ENCODE results near the gene CREBRF.
A peak's percentile ranks its signal among the peaks of the same experiment; 100 is the strongest.
"Not testable (repeated sequence)": the region's sequence is repeated elsewhere in the genome, so short reads cannot be mapped to it uniquely, and the experiment has no call there.

Gene CREBRF

DNA sequence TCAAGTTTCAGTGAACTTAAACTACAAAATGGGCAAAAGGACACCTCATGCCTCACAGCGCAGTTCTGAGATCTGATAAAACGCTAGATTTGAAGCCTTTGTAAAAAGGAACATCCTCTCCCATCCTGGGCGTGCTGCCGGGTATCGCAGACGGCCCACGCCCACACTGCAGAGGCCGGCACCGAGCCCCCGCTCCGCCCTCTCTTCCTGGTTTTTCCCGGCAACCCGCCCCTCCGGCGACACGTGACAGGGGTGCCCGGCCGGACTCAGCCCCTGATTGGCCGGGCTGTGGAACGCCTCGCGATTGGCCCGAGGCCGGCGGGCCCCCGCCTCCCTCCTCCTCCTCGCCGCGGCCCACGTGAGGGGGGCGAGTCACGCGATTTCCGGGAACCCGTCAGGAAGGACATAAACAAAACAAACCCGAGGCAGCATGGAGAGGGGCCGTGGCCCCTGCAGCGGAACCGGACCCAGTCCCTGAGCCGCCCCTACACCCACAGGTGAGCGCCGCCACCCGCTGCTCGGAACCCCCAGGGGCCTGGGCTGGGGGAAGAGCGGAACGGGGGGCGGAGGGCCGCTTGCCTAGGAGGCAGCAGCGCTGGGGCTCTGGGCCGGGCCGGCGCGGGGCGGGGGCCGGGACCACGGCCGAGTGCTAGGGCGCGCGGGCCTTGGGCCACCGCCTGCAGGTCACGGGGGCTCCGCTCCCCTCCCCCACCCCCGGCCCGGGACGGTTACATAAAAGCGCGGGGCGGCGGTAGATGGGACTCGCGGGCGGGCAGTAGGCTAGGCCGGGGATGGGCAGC, at the start of gene CREBRF:
Gene CREBRF, plus strand, starts transcription at position 370 of the 800 bp plus-strand sequence. CDS start 24,424 bp downstream, outside the sequence.
- peak; percentile 83 for DNase-seq

DNA sequence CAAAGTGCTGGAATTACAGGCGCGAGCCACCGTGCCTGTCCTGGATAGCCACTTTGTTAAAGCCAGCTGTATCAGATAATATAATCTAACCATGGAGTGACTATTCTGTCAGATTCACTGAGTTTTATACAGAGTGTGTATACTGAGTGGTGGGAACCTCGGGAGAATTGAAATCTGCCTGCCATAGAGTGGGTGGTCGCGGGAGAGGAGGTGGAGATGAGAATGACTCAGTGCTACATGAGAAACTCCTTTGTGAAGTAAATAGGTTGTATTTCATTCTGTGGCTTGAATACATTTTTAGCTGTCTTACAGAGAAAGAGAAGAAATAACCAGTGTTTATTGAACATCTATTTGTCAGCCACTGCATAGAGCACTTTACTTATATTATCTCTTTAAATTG, 46.1 kb upstream of the CREBRF start:
- DNase-seq, result no peak

- no peak for DNase-seq
These were observed 45.3 kb upstream of the CREBRF start for GRCh38 chr5:173010547-173011464.

- no peak for DNase-seq
These were observed 44.6 kb upstream of the CREBRF start for GRCh38 chr5:173011566-173011965.

- DNase-seq, result no peak
These were observed 43.3 kb upstream of the CREBRF start for GRCh38 chr5:173012882-173013281.

DNA sequence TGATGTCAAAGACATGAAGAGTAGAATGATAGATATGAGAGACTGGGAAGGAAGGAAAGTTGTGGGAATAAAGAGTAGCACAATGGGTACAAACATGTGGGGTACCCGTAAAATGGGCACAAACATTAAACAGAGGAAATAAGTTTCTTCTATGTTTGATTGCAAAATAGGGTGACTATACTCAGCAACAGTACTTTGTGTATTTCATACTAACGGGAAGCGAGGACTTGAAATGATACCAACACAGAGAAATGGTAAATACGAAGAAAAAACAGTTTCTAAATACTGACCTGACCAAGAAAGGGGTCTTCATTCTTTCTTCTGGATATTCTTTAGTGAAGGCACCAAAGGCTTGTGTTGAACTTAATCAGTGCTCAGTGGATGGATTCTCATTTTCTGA, 41.5 kb upstream of the CREBRF start:
- DNase-seq, result no peak

DNA sequence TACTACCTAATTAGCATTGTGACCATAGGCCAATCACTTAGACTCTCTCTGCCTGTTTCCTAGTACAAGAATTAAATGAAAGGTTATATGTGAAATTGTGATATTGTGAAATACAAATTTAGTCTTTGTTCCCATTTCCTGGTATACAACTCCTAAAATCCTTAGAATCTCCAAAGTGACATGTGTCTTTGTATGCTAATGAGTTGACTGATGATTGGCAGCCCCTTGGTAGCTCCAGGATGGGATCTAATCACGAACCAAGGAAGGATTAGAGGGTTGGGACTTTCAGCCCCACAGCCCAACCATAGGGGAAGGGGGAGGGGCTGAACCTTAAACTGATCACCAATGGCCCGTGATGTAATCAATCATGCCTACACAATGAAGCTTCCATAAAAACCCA, 41.0 kb upstream of the CREBRF start:
- no peak for DNase-seq

DNA sequence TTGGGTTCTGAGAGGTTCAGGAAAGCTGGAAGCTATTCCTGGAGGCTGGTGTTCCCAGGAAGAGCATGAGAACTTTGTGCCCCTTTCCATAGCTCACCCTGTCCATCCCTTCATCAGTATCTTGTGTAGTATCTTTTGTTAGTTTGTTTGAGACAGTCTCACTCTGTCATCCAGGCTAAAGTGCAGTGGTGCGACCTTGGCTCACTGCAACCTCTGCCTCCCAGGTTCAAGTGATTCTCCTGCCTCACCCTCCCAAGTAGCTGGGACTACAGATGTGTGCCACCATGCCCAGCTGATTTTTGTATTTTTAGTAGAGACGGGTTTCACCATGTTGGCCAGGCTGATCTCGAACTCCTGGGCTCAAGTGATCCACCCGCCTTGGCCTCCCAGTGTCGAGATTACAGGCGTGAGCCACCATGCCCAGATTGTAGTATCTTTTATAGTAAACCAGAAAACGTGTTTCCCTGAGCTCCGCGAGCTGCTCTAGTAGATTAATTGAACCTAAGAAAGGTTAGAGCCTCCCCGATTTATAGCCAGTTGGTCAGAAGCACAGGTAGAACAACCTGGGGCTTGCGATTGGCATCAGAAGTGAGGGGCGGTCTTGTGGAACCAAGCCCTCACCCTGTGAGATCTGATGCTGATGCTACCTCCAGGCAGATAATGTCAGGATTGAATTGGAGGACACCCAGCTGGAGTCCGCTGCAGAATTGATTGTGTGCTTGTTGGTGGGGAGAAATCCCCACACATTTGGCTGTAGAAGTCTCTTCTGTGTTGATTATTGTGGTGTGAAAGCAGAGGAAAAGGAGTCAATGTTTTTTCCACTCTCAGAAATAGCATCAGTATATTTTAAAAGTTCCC, 40.3 kb upstream of the CREBRF start:
- no peak for DNase-seq

GRCh38 chr5:173016598-173017046, 39.5 kb upstream of the CREBRF start:
- DNase-seq, result no peak

DNA sequence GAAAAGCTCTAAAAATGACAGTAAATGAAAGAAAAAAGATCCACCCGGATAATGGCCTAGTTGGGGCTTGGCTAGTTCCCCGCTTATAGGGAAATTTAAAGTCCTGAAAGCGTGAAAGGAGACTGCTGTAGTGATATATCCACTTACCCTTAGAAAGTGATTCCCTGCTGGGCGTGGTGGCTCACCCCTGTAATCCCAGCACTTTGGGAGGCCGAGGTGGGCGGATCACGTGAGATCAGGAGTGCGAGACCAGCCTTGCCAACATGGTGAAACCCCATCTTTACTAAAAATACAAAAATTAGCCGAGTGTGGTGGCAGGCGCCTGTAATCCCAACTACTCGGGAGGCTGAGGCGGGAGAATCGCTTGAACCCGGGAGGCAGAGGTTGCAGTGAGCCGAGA, 39.1 kb upstream of the CREBRF start:
- DNase-seq, result not testable (repeated sequence)

DNA sequence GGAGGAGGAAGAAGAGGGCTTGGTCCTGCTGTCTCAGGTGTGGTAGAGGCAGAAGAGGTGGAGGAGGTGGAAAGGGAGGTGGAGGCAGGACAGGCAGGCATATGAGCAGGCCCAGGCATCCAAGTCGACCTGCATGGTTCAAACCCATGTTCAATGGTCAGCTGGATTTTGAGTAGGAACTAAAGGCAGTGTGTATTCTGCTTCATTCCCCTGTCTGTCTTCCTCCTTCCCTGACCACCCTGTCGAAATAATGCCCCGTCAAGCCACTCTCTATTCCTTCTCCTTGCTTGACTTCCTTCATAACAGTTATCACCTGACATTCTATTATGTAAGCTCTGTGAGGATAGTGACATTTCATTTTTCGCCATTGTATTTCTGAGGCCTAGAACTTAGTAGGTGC, 37.8 kb upstream of the CREBRF start:
- DNase-seq, result no peak

DNA sequence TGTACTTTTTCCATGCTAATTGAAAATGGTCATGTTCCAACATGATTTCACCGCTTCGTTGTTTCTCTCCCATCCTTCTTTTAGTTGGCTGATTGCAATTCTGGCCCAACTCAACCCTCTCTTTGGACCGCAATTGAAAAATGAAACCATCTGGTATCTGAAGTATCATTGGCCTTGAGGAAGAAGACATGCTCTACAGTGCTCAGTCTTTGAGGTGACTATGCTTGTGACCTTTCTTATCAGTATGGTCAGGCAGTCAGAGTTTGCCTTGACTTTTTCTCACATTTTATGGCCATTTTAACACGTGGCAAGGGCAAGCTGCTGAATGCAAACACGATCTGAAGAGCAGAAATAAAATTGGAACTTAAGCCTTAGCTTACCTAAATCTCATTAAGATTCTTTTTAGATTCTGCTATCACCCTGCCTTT, 36.0 kb upstream of the CREBRF start:
- no peak for DNase-seq

- no peak for DNase-seq
These were observed 35.5 kb upstream of the CREBRF start for GRCh38 chr5:173020643-173021042.

- DNase-seq, result no peak
These were observed 30.5 kb upstream of the CREBRF start for GRCh38 chr5:173025651-173026050.

GRCh38 chr5:173027905-173028304, 28.2 kb upstream of the CREBRF start:
- DNase-seq, result no peak

DNA sequence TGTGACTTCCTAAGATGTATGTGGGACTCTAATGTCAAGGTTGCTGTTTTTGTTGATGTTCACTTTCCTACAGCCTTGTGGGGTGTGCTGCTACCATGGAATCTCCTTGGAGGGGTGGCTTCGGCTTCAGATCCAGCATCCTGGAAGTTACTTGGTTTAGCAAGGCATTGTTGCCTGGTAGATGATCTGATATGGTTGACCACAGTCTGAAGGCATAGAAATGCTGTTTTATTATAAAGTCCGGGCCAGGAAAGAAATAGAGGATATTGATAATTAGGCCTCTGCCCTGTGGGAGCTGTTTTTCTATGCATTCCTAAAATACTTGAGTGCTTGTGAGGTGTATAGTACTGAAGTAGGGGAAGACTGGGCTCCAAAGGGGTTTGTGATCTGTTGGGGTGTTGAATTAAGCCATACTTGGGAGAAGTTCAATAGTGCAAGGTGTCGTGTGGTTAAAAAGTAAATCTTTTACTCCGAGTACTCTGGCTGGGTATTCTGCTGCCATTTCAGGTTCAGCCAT, 27.3 kb upstream of the CREBRF start:
- no peak for DNase-seq

GRCh38 chr5:173029499-173029921, 26.6 kb upstream of the CREBRF start:
- DNase-seq, result no peak

DNA sequence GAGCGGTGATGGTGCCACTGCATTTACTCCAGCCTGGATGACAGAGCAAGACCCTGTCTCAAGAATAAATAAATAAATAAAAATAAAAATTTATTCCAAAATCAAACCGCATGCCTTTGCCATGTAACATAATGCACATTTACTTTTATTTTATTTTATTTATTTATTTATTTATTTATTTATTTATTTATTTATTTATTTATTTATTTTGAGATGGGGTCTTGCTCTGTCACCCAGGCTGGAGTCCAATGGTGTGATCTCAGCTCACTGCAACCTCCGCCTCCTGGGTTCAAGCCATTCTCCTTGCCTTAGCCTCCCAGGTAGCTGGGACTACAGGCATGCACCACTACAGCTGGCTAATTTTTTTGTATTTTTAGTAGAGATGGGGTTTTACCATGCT, 24.1 kb upstream of the CREBRF start:
- not testable (repeated sequence) for DNase-seq

GRCh38 chr5:173032730-173033129, 23.4 kb upstream of the CREBRF start:
- DNase-seq, result no peak

DNA sequence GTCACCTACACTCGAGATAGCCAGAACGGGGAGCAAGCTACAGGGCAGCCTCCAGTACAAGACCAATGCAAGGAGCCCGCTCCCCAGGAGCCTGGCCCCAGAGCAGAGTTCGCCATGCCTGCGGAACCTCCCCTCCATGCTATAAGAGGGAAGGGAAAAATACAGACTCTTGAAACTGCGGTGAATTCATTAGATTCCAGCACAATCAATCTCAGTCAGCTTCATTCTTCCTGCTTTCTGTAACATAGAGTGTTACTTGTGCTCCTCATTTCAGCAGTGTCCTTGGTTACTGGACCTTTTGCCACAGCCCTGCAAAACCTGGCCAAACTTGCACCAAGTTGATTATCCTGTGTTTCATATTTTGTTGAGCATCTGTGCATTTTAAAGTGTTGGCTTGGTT, 22.2 kb upstream of the CREBRF start:
- DNase-seq, result no peak

- no peak for DNase-seq
These were observed 20.0 kb upstream of the CREBRF start for GRCh38 chr5:173035904-173036707.

- DNase-seq, result no peak
These were observed 17.0 kb upstream of the CREBRF start for GRCh38 chr5:173039188-173039587.
